Erythroblast (primary cell): ENCODE data around the gene APAF1.

Experiments
- GATA1 ChIP-seq: IDR thresholded peaks from 2 replicates; pipeline ENCODE4 v1.6.1; 2011; ENCODE audit warnings: low read depth, mild to moderate bottlenecking, control low read depth, low read length, moderate library complexity
- POLR2A ChIP-seq: IDR thresholded peaks from 2 replicates; pipeline ENCODE4 v1.6.1; 2011; ENCODE audit warnings: mild to moderate bottlenecking, low read length

GRCh38 chr12:98612696-98613334, 32.3 kb upstream of the APAF1 start:
- TF ChIP-seq POLR2A = no peak
- TF ChIP-seq GATA1 = no peak
